ENCODE measurements around the gene OR51L1. TPM values are rescaled to one million over a fixed set of nuclear protein-coding genes. Genes with fewer than 3 reads are reported as not detected.

OR51L1 gene
- polyA plus RNA-seq, 1 donor: 0.12 TPM

- DNase-seq: no peak
Observed at GRCh38 chr11:5046754-5047330, 52.2 kb downstream of the OR51L1 start.

Other genes with a start within 250 kb of the OR51L1 start
- gene OR51F1, start 224.9 kb upstream of the OR51L1 start, polyA plus RNA-seq (ENCODE audit: insufficient read length): not detected
- gene OR52R1, start 190.5 kb upstream of the OR51L1 start, polyA plus RNA-seq (ENCODE audit: insufficient read length): not detected
- not detected for gene OR51F2, start 173.5 kb upstream of the OR51L1 start, polyA plus RNA-seq (ENCODE audit: insufficient read length)
- gene OR51S1, start 145.6 kb upstream of the OR51L1 start, polyA plus RNA-seq (ENCODE audit: insufficient read length): not detected
- gene OR51T1, start 113.0 kb upstream of the OR51L1 start, polyA plus RNA-seq (ENCODE audit: insufficient read length): not detected
- gene OR51A7, start 91.1 kb upstream of the OR51L1 start, polyA plus RNA-seq (ENCODE audit: insufficient read length): not detected
- gene OR51G2, start 75.5 kb upstream of the OR51L1 start, polyA plus RNA-seq (ENCODE audit: insufficient read length): not detected
- not detected for gene OR51G1, start 70.5 kb upstream of the OR51L1 start, polyA plus RNA-seq (ENCODE audit: insufficient read length)
- gene OR51A4, start 47.2 kb upstream of the OR51L1 start, polyA plus RNA-seq (ENCODE audit: insufficient read length): not detected
- not detected for gene OR51A2, start 39.1 kb upstream of the OR51L1 start, polyA plus RNA-seq (ENCODE audit: insufficient read length)
- not detected for gene OR52J3, start 51.7 kb downstream of the OR51L1 start, polyA plus RNA-seq (ENCODE audit: insufficient read length)
- not detected for gene OR52E2, start 64.8 kb downstream of the OR51L1 start, polyA plus RNA-seq (ENCODE audit: insufficient read length)
- not detected for gene OR52E1, start 74.7 kb downstream of the OR51L1 start, polyA plus RNA-seq (ENCODE audit: insufficient read length)
- gene OR52A5, start 143.5 kb downstream of the OR51L1 start, polyA plus RNA-seq (ENCODE audit: insufficient read length): not detected
- gene OR52A1, start 159.9 kb downstream of the OR51L1 start, polyA plus RNA-seq (ENCODE audit: insufficient read length): 0.02 TPM
- not detected for gene OR51V1, start 205.8 kb downstream of the OR51L1 start, polyA plus RNA-seq (ENCODE audit: insufficient read length)
- gene HBB, start 232.2 kb downstream of the OR51L1 start, polyA plus RNA-seq (ENCODE audit: insufficient read length): 98.9 TPM
- 0.38 TPM for gene HBD, start 239.6 kb downstream of the OR51L1 start, polyA plus RNA-seq (ENCODE audit: insufficient read length)